Activated CD8-positive, alpha-beta T cell treated with anti-CD3 and anti-CD28 coated beads for 36 hours (primary cell): ENCODE measurements around the gene SPOCK2. TPM values are rescaled to one million over a fixed set of nuclear protein-coding genes. Genes with fewer than 3 reads are reported as not detected.

Source experiments
- ATAC-seq: fragments of 200-7000 bp; cut with Tn5 transposase; one replicate; pipeline ENCODE4 v1.10.0; 2021; ENCODE audit warnings: mild to moderate bottlenecking, moderate library complexity
- CTCF ChIA-PET: fragments of 350-600 bp; sonication (Branson Sonifier 250); formaldehyde crosslinking; loops from one replicate; lab custom pipeline; 2021; ENCODE audit warnings: antibody characterized with exemption; lab: Charles Lee
- POLR2A ChIA-PET: fragments of 350-600 bp; sonication (Branson Sonifier 250); formaldehyde crosslinking; loops from one replicate; lab custom pipeline; 2021; ENCODE audit warnings: antibody characterized with exemption; lab: Charles Lee
- DNase-seq: peaks from one replicate; pipeline ENCODE4 v3.0.0-alpha.2; 2020
- H3K27ac Mint-ChIP-seq: one replicate; pipeline ENCODE4 v1.8.0; 2021; ENCODE audit warnings: mild to moderate bottlenecking, mixed read lengths
- H3K27me3 Mint-ChIP-seq: one replicate; pipeline ENCODE4 v1.8.0; 2021; ENCODE audit warnings: mixed read lengths
- H3K36me3 Mint-ChIP-seq: one replicate; pipeline ENCODE4 v1.8.0; 2021; ENCODE audit warnings: low read depth, mixed read lengths
- H3K4me1 Mint-ChIP-seq: one replicate; pipeline ENCODE4 v1.8.0; 2021; ENCODE audit warnings: low read depth, mixed read lengths
- H3K4me3 Mint-ChIP-seq: one replicate; pipeline ENCODE4 v1.8.0; 2021; ENCODE audit warnings: mild to moderate bottlenecking, moderate library complexity, mixed read lengths
- H3K9me3 Mint-ChIP-seq: one replicate; pipeline ENCODE4 v1.8.0; 2021; ENCODE audit warnings: mixed read lengths
- intact Hi-C: fragments of 100-400 bp; cut with micrococcal nuclease; formaldehyde crosslinking; loops from one replicate; pipeline ENCODE4 v1.10.0; 2022
- total RNA-seq, 2 experiments: library from RNA; stranded (reverse); gene quantifications; one replicate each; pipeline ENCODE4 v1.2.3, GENCODE V29; 2021
- TF ChIP-seq, protein P1 (sequence below): fragments of 200-600 bp; IDR thresholded peaks from one replicate; pipeline ENCODE4 v1.8.0; 2022; ENCODE audit warnings: antibody characterized with exemption, mild to moderate bottlenecking

The SPOCK2 gene
- total RNA-seq, 2 experiments from 2014 or later, result 134 to 135 TPM

DNA sequence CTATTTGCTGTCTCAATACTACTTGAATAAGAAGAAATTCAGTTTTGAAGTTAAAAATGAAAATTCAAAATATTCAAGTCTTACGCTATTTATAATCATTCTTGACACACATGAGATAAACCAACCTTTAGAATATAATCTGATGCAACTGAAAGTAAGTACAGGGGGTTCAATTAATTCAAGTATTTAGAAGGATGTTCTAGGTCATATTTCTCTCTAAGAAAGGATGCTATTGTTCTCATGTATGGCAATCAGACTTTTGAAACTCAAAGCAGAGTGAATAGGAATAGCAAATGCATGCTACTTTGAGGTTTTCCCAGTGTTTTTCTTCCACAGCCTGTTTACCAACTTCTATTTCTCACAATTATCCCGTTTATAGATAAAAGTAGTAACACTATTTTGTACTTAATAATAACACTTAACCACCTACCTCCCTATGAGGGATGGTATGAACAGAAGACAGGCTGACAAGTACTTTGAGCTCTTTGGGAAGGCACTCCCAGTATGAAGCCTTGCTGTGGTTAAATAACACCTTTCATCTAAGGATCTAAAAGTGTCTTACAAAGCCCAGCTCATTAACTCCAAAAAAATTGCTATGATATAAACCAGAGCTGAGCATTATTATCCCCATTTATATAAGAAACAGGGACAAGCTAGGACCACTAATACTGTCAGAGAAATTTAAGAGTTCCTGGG lies 18.0 kb upstream of the SPOCK2 start:
- H3K4me1 Mint-ChIP-seq, result peaks cover 82% of the 10 kb centered on the region
- POLR2A ChIA-PET, result interaction anchor here (1.0 to 1.5 kb wide), 4 partner anchors 10 to 220 kb away, joined by 3 to 7 read pairs (median 4); partner anchors contain the start of gene SPOCK2

DNA sequence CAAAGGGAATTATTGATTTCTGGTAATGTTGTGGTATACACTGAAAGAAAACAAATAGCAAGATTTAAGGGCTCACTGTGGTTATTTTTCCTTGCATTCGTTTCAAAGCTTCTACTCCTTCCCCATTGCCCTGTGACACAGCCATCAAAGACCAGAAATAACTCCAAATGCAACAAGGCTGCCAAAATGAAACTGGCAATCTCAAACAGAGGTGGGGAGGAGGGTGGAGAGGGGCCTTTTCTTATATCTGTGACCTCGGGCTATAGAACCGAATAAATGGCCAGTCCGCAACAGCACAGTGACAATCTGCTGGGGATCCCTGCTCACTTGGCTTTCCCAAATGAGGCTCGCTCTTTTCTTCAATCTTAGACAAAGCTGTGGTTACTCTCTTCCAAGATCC lies 17.4 kb upstream of the SPOCK2 start:
- ChIA-PET POLR2A (interaction anchor here (1.2 to 1.5 kb wide), 2 partner anchors 11 to 17 kb away, joined by 5 to 7 read pairs; partner anchors contain the start of gene SPOCK2), CTCF (interaction anchor here (1.0 to 2.7 kb wide), 3 partner anchors 12 to 21 kb away, joined by 3 to 10 read pairs (median 4); no protein-coding TSS in a partner anchor)
- Mint-ChIP-seq H3K27me3 (no peaks in the 10 kb centered on the region), H3K36me3 (peaks cover 49% of the 10 kb centered on the region), H3K4me3 (no peak overlapping the region), H3K27ac (peak overlapping the region; percentile 86), H3K9me3 (no peaks in the 10 kb centered on the region), H3K4me1 (peaks cover 81% of the 10 kb centered on the region)
- no peak for ATAC-seq
- no peak for DNase-seq
- TF ChIP-seq, protein P1, sequence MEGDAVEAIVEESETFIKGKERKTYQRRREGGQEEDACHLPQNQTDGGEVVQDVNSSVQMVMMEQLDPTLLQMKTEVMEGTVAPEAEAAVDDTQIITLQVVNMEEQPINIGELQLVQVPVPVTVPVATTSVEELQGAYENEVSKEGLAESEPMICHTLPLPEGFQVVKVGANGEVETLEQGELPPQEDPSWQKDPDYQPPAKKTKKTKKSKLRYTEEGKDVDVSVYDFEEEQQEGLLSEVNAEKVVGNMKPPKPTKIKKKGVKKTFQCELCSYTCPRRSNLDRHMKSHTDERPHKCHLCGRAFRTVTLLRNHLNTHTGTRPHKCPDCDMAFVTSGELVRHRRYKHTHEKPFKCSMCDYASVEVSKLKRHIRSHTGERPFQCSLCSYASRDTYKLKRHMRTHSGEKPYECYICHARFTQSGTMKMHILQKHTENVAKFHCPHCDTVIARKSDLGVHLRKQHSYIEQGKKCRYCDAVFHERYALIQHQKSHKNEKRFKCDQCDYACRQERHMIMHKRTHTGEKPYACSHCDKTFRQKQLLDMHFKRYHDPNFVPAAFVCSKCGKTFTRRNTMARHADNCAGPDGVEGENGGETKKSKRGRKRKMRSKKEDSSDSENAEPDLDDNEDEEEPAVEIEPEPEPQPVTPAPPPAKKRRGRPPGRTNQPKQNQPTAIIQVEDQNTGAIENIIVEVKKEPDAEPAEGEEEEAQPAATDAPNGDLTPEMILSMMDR, result no peak
- intact Hi-C loops, result no loop called here

More for the DNA sequence above, 18.0 kb upstream of the SPOCK2 start:
- peak overlapping the region; percentile 86 for H3K27ac Mint-ChIP-seq
- CTCF ChIA-PET, result interaction anchor here (1.0 to 2.7 kb wide), 5 partner anchors 12 to 20 kb away, joined by 3 to 10 read pairs (median 4); partner anchors contain the start of gene SPOCK2
- H3K36me3 Mint-ChIP-seq, result peaks cover 46% of the 10 kb centered on the region
- TF ChIP-seq, protein P1, result no peak
- no peak for ATAC-seq
- H3K9me3 Mint-ChIP-seq, result no peaks in the 10 kb centered on the region
- intact Hi-C loops, result no loop called here
- peak overlapping the region; percentile 69 for H3K4me3 Mint-ChIP-seq
- no peaks in the 10 kb centered on the region for H3K27me3 Mint-ChIP-seq
- DNase-seq, result no peak

DNA sequence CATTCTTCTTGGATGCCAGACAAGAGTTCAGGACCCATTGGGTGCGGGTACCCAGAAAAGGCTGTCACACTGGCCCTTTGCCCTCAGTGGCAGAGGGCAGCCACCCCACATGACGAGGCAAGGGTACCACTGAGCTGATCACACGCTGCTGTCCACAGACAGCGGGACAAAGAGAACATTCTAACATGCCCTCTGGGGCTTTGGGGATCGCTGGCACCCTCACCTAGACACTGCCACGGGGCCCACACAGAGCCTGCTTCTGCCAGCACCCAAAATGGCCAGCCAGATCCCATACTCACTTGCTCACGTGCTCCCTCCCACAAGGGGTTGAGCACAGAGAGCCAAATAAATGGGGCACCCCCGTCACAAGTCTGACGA lies 16.7 kb upstream of the SPOCK2 start:
- CTCF ChIA-PET, result no interaction called here
- no peaks in the 10 kb centered on the region for H3K9me3 Mint-ChIP-seq
- H3K4me3 Mint-ChIP-seq, result no peak overlapping the region
- H3K36me3 Mint-ChIP-seq, result peaks cover 47% of the 10 kb centered on the region
- no peak for DNase-seq
- POLR2A ChIA-PET, result interaction anchor here (1.5 kb wide), 1 partner anchor 16 kb away, joined by 5 read pairs; the partner anchor contains the start of gene SPOCK2
- H3K27me3 Mint-ChIP-seq, result no peaks in the 10 kb centered on the region
- H3K27ac Mint-ChIP-seq, result peak overlapping the region; percentile 86
- peaks cover 78% of the 10 kb centered on the region for H3K4me1 Mint-ChIP-seq
- ATAC-seq, result no peak
- TF ChIP-seq, protein P1, result no peak
- intact Hi-C loops, result no loop called here

DNA sequence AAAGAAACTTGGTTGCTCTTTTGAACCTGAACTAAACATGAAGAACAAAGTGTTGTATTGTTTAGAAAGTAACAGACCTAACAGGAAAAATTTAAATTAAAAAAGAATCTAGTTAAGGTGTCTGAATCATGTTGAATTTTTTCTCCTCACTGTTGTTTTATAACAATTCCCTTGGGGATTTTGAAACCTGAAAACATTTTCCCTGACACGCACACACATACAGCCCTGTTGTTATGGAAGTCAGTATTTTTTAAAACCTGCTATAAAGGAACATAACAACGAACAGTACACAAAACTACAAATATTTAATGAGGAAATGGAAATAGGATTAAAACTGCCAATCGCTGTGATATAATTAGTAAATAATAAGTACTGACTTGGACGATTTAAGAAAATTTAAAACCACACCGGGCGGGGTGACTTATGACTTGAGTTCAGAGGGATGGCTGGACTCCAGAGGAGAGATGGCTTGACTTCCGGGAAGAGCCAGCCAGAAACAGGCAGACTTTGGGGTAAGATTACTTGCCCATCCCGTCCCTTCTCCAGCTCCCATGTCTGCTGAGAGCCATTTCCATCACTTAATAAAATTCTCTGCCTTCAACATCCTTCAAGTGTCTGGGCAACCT lies 16.2 kb upstream of the SPOCK2 start:
- no peaks in the 10 kb centered on the region for H3K27me3 Mint-ChIP-seq
- H3K4me1 Mint-ChIP-seq, result peaks cover 73% of the 10 kb centered on the region
- peaks cover 47% of the 10 kb centered on the region for H3K36me3 Mint-ChIP-seq
- CTCF ChIA-PET, result no interaction called here
- H3K27ac Mint-ChIP-seq, result peak overlapping the region; percentile 86
- H3K4me3 Mint-ChIP-seq, result no peak overlapping the region
- no peaks in the 10 kb centered on the region for H3K9me3 Mint-ChIP-seq
- no peak for DNase-seq
- POLR2A ChIA-PET, result no interaction called here
- intact Hi-C loops, result no loop called here
- ATAC-seq, result no peak
- TF ChIP-seq, protein P1, result no peak

DNA sequence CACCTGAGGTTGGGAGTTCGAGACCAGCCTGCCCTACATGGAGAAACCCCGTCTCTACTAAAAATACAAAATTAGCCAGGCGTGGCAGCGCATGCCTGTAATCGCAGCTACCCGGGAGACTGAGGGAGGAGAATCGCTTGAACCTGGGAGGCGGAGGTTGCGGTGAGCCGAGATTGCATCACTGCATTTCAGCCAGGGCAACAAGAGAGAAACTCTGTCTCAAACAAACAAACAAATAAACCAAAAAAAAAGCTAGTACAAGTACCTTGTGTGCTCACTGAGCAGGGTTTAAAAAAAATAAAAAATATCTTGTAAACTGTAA lies 11.2 kb upstream of the SPOCK2 start:
- Mint-ChIP-seq H3K4me1 (peaks cover 54% of the 10 kb centered on the region), H3K9me3 (no peaks in the 10 kb centered on the region), H3K36me3 (peaks cover 58% of the 10 kb centered on the region), H3K4me3 (no peak overlapping the region), H3K27me3 (no peaks in the 10 kb centered on the region), H3K27ac (no peak overlapping the region)
- ChIA-PET POLR2A (interaction anchor here (0.6 to 2.0 kb wide), 2 partner anchors 11 to 192 kb away, joined by 3 to 6 read pairs; partner anchors contain the start of gene SPOCK2), CTCF (interaction anchor here (1.2 to 2.9 kb wide), 2 partner anchors 10 to 21 kb away, joined by 3 to 12 read pairs; no protein-coding TSS in a partner anchor)
- no peak for DNase-seq
- TF ChIP-seq, protein P1, result no peak
- ATAC-seq, result no peak
- intact Hi-C loops, result no loop called here
